Cardiac muscle cell (in vitro differentiated cells and primary cell): ENCODE measurements around the gene TOM1L1. TPM values are rescaled to one million over a fixed set of nuclear protein-coding genes. Genes with fewer than 3 reads are reported as not detected.
"Not testable (repeated sequence)": the region's sequence is repeated elsewhere in the genome, so short reads cannot be mapped to it uniquely, and the experiment has no call there.

Experiments
- DNase-seq, 2 donors: peaks; one replicate each; pipeline versions ENCODE4 v3.0.0 to v3.0.0-alpha.2; 2010 to 2017; ENCODE audit warnings: low read depth in 1 of 2, low spot score in 1 of 2
- H3K27ac ChIP-seq: fragments of 200-600 bp; sonication (generic); 2 replicates; pipeline ENCODE4 v1.5.1; 2016
- H3K27me3 ChIP-seq: fragments of 200-600 bp; sonication (generic); 2 replicates; pipeline ENCODE4 v1.6.0; 2016; ENCODE audit warnings: control low read depth
- H3K36me3 ChIP-seq: fragments of 200-600 bp; sonication (generic); 2 replicates; pipeline ENCODE4 v1.5.1; 2016; ENCODE audit warnings: control low read depth
- H3K4me1 ChIP-seq: fragments of 200-600 bp; sonication (generic); 2 replicates; pipeline ENCODE4 v1.8.1; 2017; ENCODE audit warnings: low read depth, mild to moderate bottlenecking, mixed run types
- H3K4me3 ChIP-seq: fragments of 200-600 bp; sonication (generic); 2 replicates; pipeline ENCODE4 v1.5.1; 2016; ENCODE audit warnings: mild to moderate bottlenecking
- H3K9me3 ChIP-seq: fragments of 200-600 bp; sonication (generic); 2 replicates; pipeline ENCODE4 v1.5.1; 2017; ENCODE audit warnings: low read depth, mild to moderate bottlenecking, control low read depth
- polyA plus RNA-seq: library from polyadenylated mRNA; unstranded; fragments of >200 nt; fragmentation: Nextera tagmentation; extraction: Ambion mirVana; gene quantifications from 2 replicates; pipeline ENCODE4 v1.2.1, GENCODE V29; 2016
- total RNA-seq: library from RNA; depleted of rRNA; stranded (reverse); fragments of >200 nt; gene quantifications from 2 replicates; pipeline ENCODE4 v1.2.3, GENCODE V29; 2016
- TF ChIP-seq, protein P1 (sequence below): IDR thresholded peaks from 2 replicates; pipeline ENCODE4 v1.5.1; 2012; ENCODE audit warnings: low read depth, mild to moderate bottlenecking, low read length

TOM1L1 gene
- total and polyA plus RNA-seq, 2 experiments from 2014 or later, result 23.7 to 37.7 TPM

DNA sequence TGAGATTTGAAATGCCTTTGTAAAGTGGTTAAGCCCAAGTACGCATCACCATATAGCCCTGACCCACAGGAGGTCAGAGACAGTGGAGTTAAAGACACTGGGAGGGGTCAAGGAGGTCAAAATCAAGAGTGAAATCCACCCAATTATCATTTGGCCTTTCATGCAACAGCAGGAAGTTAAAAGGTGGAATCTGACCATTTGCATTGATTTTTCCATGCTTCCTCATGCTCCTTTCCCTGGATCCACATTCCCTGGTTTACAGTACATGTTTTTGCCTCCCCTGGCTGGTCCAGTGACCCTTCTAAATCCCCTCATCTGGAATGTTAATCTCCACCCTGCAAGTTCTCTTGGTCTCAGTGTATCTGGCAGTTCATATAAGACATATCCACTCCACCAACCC is 36.6 kb upstream of the TOM1L1 start:
- TF ChIP-seq, protein P1, sequence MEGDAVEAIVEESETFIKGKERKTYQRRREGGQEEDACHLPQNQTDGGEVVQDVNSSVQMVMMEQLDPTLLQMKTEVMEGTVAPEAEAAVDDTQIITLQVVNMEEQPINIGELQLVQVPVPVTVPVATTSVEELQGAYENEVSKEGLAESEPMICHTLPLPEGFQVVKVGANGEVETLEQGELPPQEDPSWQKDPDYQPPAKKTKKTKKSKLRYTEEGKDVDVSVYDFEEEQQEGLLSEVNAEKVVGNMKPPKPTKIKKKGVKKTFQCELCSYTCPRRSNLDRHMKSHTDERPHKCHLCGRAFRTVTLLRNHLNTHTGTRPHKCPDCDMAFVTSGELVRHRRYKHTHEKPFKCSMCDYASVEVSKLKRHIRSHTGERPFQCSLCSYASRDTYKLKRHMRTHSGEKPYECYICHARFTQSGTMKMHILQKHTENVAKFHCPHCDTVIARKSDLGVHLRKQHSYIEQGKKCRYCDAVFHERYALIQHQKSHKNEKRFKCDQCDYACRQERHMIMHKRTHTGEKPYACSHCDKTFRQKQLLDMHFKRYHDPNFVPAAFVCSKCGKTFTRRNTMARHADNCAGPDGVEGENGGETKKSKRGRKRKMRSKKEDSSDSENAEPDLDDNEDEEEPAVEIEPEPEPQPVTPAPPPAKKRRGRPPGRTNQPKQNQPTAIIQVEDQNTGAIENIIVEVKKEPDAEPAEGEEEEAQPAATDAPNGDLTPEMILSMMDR, result no peak
- H3K27ac ChIP-seq, result peak overlapping the region; percentile 68
- no peak for DNase-seq
- no peaks in the 10 kb centered on the region for H3K9me3 ChIP-seq
- H3K27me3 ChIP-seq, result no peaks in the 10 kb centered on the region
- peaks cover 56% of the 10 kb centered on the region for H3K4me1 ChIP-seq
- no peak overlapping the region for H3K4me3 ChIP-seq
- no peaks in the 10 kb centered on the region for H3K36me3 ChIP-seq

DNA sequence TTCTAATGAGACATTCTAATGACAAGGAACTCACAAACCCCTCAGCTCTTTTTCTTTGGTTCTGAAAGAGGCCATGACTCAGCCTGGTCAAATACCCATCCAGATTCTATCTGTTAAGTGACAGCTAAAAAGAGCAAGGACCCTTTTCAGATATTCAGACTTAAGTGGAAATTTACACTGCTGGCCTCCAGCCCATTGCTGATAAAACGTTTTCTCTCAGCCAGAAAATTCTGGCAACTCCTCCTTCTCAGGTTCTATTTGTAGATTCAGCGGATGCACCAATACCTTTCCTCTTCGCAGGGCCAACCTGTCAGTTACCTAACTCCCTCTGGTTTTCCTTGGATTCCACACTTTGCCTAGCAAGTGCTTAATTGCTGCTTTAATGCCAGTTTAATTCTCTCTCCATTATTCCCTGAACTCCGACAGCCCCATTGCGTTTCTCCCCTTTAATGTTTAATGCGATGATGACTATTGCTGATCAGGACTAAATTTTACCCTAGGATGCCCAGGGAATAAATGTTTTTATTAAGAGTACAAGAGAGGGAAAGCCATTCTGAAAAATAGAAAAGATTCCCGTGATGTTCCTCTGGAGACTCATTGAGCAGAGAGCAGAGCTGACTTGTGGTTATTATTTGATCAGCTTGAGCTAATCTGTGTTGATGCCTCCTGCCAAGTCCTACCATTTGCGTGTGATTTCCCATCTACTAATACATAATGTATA is 35.9 kb upstream of the TOM1L1 start:
- H3K36me3 ChIP-seq, result no peaks in the 10 kb centered on the region
- H3K9me3 ChIP-seq, result no peaks in the 10 kb centered on the region
- peak in 1 of 2 donors; percentile 64 for DNase-seq

DNA sequence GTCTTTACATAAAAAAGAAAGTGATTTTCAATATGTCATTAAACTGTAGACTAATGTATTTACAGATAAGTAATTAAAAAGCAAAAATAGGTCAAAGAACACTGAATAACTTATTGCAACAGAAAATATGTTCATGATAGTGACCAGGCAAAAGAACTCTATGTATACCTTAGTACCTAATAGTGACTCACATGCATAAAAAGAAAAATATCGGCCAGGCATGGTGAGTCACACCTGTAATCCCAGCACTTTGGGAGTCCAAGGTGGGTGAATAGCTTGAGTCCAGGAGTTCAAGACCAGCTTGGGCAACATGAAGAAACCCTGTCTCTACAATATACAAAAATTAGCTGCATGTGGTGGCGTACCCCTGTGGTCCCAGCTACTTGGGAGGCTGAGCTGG is 33.0 kb upstream of the TOM1L1 start:
- Histone ChIP-seq H3K27ac (no peak overlapping the region), H3K27me3 (no peaks in the 10 kb centered on the region), H3K36me3 (no peaks in the 10 kb centered on the region), H3K4me3 (no peak overlapping the region), H3K9me3 (no peaks in the 10 kb centered on the region), H3K4me1 (peaks cover 44% of the 10 kb centered on the region)
- DNase-seq, result no peak
- TF ChIP-seq, protein P1, result no peak

More for the DNA sequence above, 35.9 kb upstream of the TOM1L1 start:
- H3K27me3 ChIP-seq, result no peaks in the 10 kb centered on the region
- H3K4me3 ChIP-seq, result no peak overlapping the region
- H3K27ac ChIP-seq, result peak overlapping the region; percentile 68
- TF ChIP-seq, protein P1, result no peak
- H3K4me1 ChIP-seq, result peaks cover 58% of the 10 kb centered on the region

DNA sequence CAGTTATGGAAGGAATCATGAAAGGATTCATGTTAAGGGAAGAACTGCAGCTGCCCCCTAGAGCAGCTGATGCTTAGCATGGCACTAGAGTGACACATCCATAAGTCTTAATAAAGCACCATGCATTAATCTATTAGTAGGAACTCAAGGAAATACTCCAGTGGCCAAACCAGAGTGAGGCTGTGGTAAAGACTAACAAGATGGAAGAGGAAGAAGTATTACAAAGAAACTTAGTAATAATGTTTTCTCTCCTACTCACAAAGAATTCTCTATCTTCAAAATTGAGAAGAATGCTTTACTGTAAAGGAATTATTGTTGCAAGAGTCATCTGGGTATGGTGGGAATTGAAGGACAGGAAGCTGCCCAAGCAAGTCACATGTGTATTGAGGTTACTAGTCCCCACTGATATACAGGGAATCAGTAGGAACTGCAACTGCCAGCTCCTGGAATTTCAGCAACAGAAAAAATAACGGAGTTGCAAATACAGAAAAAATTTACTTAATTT is 29.9 kb upstream of the TOM1L1 start:
- H3K4me1 ChIP-seq, result peaks cover 14% of the 10 kb centered on the region
- TF ChIP-seq, protein P1, result no peak
- no peak overlapping the region for H3K27ac ChIP-seq
- no peak overlapping the region for H3K4me3 ChIP-seq
- no peak for DNase-seq
- no peaks in the 10 kb centered on the region for H3K27me3 ChIP-seq
- no peaks in the 10 kb centered on the region for H3K9me3 ChIP-seq
- no peaks in the 10 kb centered on the region for H3K36me3 ChIP-seq

DNA sequence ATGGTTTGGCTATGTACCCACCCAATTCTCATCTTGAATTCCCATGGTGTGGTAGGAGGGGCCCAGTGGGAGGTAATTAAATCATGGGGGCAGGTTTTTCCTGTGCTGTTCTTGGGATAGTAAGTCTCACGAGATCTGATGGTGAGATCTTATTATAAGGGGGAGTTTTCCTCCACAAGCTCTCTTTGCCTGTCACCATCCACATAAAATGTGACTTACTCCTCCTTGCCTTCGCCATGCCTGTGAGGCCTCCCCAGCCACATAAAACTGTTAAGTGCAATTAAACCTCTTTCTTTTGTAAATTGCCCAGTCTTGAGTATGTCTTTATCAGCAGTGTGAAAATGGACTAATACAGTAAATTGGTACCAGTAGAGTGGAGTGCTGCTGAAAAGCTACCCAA is 24.7 kb upstream of the TOM1L1 start:
- not testable (repeated sequence) for H3K4me3 ChIP-seq, DNase-seq, H3K9me3 ChIP-seq, H3K27ac ChIP-seq, H3K4me1 ChIP-seq, H3K27me3 ChIP-seq, H3K36me3 ChIP-seq

DNA sequence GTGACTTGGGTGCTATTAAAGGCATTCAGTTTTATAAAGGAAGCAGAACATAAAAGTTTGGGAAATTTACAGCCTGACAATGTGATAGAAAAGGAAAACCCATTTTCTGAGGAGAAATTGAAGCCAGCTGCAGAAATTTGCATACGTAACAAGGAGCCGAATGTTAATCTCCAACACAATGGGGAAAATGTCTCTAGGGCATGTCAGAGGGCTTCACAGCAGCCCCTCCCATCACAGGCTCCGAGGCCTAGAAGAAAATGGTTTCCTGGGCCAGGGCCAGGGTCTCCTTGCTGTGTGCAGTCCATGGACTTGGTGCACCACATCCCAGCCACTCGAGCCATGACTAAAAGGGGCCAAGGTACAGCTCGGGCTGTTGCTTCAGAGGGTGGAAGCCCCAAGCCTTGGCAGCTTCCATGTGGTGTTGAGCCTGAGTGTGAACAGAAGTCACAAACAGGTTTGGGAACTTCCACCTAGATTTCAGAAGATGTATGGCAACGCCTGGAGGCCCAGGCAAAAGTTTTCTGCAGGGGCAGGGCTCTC is 23.9 kb upstream of the TOM1L1 start:
- no peak for DNase-seq
- Histone ChIP-seq H3K4me1 (no peaks in the 10 kb centered on the region), H3K4me3 (no peak overlapping the region), H3K9me3 (no peaks in the 10 kb centered on the region), H3K36me3 (no peaks in the 10 kb centered on the region), H3K27ac (no peak overlapping the region), H3K27me3 (no peaks in the 10 kb centered on the region)
- TF ChIP-seq, protein P1, result no peak
